Bronchial epithelial cell (primary cell): ENCODE results near the gene FAR2. TPM values are rescaled to one million over a fixed set of nuclear protein-coding genes. Genes with fewer than 3 reads are reported as not detected.

Experiments
- DNase-seq: peaks from one replicate; pipeline ENCODE4 v3.0.0-alpha.2; 2010; ENCODE audit warnings: low read depth
- FAIRE-seq: peaks from 2 replicates; lab custom pipeline; 2011; peaks lifted over from hg19 to GRCh38; lab: Jason Lieb, UNC
- H3K27me3 ChIP-seq: 2 replicates; pipeline ENCODE4 v1.5.1; 2011; ENCODE audit warnings: low read length; ENCODE audit not compliant: control insufficient read depth, insufficient read depth
- H3K36me3 ChIP-seq: 2 replicates; pipeline ENCODE4 v1.5.1; 2011; ENCODE audit warnings: low read length; ENCODE audit not compliant: control insufficient read depth, insufficient read depth
- H3K4me3 ChIP-seq: 2 replicates; pipeline ENCODE4 v1.5.1; 2011; ENCODE audit warnings: mild to moderate bottlenecking, low read depth, low read length, control low read depth
- CTCF ChIP-seq: IDR thresholded peaks from 2 replicates; pipeline ENCODE4 v1.5.1; 2011; ENCODE audit warnings: mild to moderate bottlenecking, moderate library complexity, low read length, control low read depth, inconsistent platforms; ENCODE audit not compliant: insufficient read depth, severe bottlenecking
- total RNA-seq: library from RNA; depleted of rRNA; stranded (reverse); fragments of >200 nt; gene quantifications from 2 replicates; pipeline ENCODE4 v1.2.1, GENCODE V29; 2014

FAR2 gene
- total RNA-seq, 1 donor from 2014 or later = 2.4 TPM

- H3K4me3 ChIP-seq = no peak overlapping the region
- no peak for TF ChIP-seq CTCF
- FAIRE-seq = no peak
- no peak for DNase-seq
- no peaks in the 10 kb centered on the region for H3K27me3 ChIP-seq
- no peaks in the 10 kb centered on the region for H3K36me3 ChIP-seq
Observed at GRCh38 chr12:29201746-29202145, 52.7 kb downstream of the FAR2 start.

GRCh38 chr12:29204521-29204920 lies 55.4 kb downstream of the FAR2 start:
- no peaks in the 10 kb centered on the region for H3K27me3 ChIP-seq
- no peak overlapping the region for H3K4me3 ChIP-seq
- FAIRE-seq = no peak
- no peaks in the 10 kb centered on the region for H3K36me3 ChIP-seq
- no peak for DNase-seq
- no peak for TF ChIP-seq CTCF

GRCh38 chr12:29207120-29207519 lies 58.0 kb downstream of the FAR2 start:
- Histone ChIP-seq H3K27me3 (no peaks in the 10 kb centered on the region), H3K4me3 (no peak overlapping the region), H3K36me3 (no peaks in the 10 kb centered on the region)
- TF ChIP-seq CTCF = no peak
- DNase-seq (no peak), FAIRE-seq (no peak)

GRCh38 chr12:29208060-29208459 lies 59.0 kb downstream of the FAR2 start:
- FAIRE-seq = no peak
- H3K36me3 ChIP-seq = no peaks in the 10 kb centered on the region
- no peak for TF ChIP-seq CTCF

GRCh38 chr12:29208936-29209701 lies 60.0 kb downstream of the FAR2 start:
- no peak overlapping the region for H3K4me3 ChIP-seq
- H3K27me3 ChIP-seq = no peaks in the 10 kb centered on the region
- no peak for FAIRE-seq
- no peak for DNase-seq
- no peak for TF ChIP-seq CTCF
- no peaks in the 10 kb centered on the region for H3K36me3 ChIP-seq

More at GRCh38 chr12:29208060-29208459, 59.0 kb downstream of the FAR2 start:
- Histone ChIP-seq H3K4me3 (no peak overlapping the region), H3K27me3 (no peaks in the 10 kb centered on the region)
- DNase-seq = no peak

GRCh38 chr12:29211696-29212095 lies 62.6 kb downstream of the FAR2 start:
- no peak for FAIRE-seq
- no peak for TF ChIP-seq CTCF
- Histone ChIP-seq H3K27me3 (no peaks in the 10 kb centered on the region), H3K36me3 (no peaks in the 10 kb centered on the region), H3K4me3 (no peak overlapping the region)
- no peak for DNase-seq
